CD4-positive, alpha-beta T cell treated with Interleukin-17A for 4 hours (primary cell): ENCODE results near the gene SEC62.
A peak's percentile ranks its signal among the peaks of the same experiment; 100 is the strongest.
"Not testable (repeated sequence)": the region's sequence is repeated elsewhere in the genome, so short reads cannot be mapped to it uniquely, and the experiment has no call there.

Experiments
- DNase-seq: peaks from one replicate; pipeline ENCODE4 v3.0.0-alpha.2; 2020; ENCODE audit warnings: mixed read lengths

SEC62 gene

DNA sequence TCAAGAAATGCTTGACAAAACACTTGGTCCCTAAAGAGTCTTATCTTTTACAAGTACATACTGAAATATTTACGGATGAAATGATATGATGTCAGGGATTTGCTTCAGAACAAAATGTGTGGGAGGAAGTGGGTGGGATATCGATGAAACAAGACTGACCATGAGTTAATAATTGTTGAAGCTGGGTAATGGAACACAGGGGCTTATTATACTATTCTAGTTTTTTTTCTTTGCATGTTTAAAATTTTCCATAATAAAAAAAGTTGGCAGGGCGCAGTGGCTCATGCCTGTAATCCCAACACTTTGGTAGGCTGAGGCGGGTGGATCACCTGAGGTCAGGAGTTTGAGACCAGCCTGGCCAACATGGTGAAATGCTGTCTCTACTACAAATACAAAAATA is 52.7 kb downstream of the SEC62 start:
- DNase-seq = not testable (repeated sequence)

DNA sequence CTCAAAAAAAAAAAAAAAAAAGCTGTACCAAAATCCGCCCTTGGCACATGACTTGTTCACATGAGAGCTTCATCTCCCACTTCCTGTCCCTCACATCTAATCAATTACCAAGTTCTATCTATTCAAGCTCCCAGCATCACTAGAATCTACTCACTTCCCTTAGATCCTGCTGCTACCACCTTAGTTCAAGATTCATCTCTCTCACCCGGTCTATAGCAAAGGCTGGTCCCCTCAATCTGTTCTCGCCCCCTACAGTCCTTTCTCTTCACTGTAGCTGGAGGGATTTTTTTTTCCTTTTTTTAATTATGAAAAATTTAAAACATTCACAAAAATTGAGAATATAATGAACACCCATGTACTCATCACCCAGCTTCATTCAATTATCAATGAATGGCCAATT is 54.5 kb downstream of the SEC62 start:
- no peak for DNase-seq

DNA sequence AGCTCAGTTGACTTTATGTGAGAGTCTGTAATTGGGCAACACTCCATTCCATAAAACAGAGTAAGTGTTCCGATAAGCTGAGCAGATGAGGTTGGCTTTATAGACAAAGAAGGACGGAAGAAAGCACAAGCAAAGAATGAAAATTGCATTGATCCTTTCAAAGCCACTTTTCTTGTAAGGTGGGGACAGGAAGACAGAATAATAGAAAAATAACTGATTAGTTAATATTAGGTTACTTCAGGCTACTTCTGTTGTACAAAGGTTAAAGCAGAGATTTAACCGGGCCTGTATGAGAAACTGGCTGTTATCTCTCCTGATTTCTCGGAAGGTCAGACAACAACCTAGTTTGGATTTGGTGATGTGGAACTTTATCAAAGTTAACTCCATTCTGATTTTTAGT is 55.7 kb downstream of the SEC62 start:
- DNase-seq = no peak

DNA sequence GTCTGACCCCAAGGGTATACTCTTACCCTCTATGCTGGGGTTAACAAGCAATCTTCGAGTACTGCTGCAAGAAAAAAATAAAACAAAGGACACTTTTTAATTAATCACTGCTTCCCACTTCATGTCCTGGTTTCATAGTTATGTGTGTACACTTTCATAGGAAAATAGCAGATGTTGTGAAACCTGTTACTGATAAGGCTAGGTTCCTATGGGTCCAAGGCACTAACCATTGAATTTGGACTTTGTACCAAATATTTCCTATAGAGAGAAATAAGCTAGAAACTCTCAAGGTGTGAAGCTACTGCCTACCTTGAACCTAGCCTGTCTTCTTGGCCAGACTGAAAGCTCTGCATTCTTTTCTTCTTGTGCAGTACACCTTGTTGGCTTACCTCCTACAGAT is 56.6 kb downstream of the SEC62 start:
- DNase-seq = no peak

DNA sequence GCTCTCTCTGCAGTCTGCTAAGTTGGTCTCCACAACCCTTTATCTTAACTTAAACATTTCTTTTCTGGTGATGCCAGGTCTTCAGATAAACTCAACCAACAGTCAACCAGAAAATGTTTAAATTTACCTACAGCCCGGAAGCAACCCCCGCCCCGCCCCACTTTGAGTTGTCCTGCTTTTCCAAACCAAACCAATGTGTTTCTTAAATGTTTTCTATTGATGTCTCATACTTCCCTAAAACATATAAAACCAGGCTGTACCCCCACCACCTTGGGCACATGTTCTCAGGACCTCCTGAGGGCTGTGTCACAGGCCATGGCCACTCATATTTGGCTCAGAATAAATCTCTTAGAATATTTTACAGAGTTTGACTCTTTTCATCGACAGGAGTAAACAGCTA is 58.0 kb downstream of the SEC62 start:
- DNase-seq = no peak

DNA sequence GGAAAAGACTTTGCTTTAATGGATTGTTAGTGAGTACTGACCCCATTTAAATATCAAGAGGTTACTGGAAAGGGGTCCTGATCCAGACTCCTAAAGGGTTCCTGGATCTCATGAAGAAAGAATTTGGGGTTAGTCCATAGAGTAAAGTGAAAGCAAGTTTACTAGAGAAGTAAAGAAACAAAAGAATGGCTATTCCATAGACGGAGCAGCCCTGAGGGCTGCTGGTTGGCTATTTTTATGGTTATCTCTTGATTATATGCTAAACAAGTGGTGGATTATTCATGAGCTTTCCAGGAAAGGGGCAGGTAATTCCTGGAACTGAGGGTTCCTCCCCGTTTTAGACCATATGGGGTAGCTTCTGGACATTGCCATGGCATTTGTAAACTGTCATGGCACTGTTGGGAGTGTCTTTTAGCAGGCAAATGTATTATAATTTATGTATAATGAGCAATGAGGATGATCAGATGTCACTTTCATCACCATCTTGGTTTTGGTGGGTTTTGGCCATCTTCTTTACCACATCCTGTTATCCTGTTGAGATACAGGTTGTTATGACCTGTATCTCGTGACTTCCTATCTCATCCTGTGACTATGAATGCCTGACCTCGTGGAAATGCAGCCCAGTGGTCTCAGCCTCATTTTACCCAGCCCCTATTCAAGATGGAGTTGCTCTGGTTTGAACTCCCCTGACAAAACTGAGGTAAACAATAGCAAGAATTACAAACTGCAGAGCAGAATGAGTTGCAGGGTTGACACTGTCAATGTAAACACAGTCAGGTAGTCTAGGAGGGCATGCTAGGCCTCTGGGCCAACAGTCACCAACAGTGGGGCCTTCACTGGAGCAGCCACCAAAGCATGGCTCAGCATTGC is 60.9 kb downstream of the SEC62 start:
- DNase-seq = no peak

DNA sequence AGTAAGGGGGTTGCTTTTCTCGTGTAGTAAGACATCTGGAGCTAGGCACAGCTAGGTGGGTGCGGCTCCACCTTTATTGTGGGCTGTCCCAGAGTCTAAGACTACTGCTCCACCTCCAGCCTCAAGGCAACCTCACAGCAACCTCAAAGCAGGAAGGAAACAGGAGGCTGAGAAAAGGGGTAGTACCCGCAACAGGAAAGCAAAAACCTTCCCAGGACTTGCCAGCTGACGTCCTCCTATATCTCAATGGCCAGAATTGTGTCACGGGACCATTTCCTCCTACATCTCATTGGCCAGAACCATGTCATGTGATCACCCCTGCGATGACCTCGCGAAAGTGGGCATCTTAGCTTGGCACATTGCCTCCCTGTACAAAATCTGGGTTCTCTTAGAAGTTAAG is 66.9 kb downstream of the SEC62 start:
- DNase-seq = peak; percentile 69

DNA sequence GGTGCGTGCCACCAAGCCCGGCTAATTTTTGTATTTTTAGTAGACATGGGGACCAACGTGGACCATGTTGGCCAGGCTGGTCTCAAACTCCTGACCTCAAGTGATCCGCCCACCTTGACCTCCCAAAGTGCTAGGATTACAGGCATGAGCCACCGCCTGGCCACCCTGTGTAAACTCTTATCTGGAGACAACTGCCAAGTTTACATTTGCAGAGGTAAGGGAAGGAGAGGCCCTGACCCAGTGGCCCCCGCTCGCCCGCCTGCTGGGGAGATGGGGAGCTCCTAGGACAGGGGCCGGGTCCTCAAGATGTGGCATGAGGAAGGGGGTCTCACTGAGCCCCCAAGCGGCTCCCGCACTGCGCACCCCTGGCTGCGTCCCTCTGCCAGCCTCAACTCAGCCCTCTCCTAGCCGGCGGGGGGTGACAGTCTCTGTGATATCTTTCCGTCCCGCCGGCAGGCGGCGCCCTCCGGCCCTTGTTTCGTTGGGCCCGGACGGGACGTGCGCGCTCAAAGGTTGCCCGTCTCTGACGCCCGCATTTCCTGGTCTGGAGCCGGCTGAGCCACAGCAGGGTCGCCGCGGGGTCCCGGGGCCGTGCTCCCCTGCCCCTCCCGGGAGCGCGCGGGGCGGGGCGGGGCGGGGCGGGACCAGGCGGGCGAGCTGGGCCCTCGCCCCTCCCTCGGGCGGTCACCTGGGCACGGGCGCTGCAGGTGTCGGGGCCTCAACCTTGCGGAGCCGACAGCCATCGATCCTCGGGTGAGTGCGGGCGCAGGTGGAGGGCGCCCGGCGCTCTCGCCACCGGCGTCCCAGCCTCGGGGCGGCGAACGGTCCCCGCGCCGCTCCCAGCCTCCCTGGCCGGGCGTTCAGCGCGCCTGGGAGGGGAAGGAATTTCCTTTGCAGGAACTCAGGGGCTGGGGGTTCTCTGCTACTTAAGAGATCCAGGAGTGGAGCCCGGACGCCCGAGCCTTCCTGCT is 71.1 kb downstream of the SEC62 start, which contains the start of gene GPR160:
Gene GPR160, plus strand, starts transcription at position 533 of the 971 bp plus-strand sequence. CDS start 45,978 bp downstream, outside the sequence.
- peak; percentile 89 for DNase-seq

DNA sequence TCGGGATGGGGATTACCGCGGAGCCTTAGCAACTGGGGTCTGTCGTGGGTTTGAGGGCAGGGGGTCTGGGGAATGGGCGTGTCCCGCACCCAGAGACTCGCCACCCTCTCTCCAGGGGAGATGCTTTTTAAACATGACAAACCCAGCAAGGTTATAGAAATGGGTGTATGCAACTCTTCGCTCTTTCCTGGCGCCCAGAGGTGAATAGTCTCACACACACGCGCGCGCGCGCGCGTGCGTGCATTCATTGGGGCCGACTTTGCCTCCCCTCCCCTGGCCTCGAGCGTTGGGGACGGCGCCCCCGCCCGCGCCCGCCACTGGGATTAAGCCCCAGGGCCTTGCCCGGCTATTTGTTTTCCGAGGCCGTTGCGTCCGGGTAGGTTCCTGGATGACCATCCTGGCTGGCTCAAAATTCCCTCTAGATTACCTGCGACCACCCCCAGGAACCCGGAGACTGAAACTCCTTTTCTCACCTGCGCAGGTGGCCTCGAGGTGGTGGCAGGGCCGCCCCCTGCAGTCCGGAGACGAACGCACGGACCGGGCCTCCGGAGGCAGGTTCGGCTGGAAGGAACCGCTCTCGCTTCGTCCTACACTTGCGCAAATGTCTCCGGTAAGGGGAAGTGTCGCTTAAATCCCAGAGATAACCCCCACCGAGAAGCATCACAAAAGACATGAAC is 72.0 kb downstream of the SEC62 start:
- DNase-seq = peak; percentile 59

DNA sequence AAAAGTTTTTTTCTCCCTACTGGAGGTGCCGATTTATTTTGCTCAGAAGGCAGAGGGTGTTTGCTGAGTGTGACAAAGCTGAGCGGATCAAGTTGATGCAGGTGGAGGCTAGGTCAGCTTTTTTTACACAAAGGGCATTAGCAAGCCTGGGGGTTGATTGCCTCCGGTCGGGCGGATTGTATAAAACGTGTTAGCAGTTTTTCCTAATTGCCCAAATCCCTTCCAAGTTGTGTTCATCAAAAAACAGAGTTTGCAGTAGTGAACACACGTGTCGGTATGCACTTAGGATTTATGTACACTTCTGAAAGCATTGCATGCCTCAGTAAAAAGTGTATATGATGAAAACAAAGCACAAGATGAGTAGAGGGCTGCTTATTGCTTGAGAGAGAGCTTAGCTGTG is 73.8 kb downstream of the SEC62 start:
- no peak for DNase-seq

DNA sequence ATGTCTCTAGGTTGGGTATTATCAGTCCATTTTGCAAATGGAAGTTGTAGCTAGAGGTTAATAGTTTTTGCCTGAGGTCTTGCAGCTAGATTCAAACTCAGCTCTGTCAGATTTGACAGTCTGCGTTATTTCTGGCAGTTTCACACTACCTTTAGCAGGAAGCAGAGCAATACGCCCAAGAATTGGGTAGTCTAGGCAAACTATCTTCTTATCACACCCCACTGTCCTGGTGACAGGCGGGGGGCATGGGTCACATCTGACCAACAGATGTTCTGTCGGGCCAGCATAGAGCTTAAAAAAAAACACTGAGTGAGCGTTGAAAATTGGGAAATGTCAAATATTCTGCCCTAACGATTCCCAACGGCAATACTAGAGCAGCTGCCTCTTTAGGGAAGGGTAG is 76.9 kb downstream of the SEC62 start:
- no peak for DNase-seq

DNA sequence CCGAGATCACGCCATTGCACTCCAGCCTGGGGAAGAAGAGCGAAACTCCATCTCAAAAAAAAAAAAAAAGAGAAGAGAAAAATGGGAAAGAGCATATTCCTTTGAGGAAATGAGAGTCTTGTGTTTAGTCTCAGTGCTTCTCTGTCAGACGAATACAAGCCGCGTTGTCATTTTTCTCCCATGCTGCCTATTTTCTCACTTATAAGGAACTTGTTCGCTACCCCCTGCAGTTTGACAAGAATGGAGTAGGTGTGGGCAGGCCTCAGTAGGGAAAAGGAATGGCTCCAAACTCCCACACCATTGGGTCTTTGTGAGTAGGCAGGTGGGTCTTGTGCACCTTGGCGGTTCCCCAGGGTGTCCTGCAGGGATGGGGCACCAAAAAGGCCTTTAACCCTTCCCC is 77.7 kb downstream of the SEC62 start:
- DNase-seq = no peak

DNA sequence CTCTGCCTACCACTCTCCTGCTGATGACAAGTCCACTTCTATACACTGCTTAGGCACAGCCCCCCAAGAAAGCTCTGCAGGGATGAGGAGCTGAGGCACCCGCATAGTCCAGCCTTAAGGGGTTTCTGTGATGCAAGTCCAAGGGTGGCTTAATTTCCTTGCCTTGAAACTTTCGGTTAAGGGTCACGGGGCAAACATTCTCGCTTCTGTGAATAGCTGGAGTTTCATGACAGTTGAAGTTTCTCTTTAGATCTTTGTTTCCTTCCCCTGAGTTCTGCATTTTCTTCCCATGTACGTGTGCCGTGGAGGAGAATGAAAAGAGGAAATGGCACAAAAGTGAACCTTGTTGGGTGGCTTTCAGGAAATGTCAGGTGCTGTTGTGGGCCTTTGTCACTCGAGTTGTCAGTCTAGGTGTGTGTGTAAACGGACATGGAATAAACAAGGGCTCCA is 78.2 kb downstream of the SEC62 start:
- no peak for DNase-seq

DNA sequence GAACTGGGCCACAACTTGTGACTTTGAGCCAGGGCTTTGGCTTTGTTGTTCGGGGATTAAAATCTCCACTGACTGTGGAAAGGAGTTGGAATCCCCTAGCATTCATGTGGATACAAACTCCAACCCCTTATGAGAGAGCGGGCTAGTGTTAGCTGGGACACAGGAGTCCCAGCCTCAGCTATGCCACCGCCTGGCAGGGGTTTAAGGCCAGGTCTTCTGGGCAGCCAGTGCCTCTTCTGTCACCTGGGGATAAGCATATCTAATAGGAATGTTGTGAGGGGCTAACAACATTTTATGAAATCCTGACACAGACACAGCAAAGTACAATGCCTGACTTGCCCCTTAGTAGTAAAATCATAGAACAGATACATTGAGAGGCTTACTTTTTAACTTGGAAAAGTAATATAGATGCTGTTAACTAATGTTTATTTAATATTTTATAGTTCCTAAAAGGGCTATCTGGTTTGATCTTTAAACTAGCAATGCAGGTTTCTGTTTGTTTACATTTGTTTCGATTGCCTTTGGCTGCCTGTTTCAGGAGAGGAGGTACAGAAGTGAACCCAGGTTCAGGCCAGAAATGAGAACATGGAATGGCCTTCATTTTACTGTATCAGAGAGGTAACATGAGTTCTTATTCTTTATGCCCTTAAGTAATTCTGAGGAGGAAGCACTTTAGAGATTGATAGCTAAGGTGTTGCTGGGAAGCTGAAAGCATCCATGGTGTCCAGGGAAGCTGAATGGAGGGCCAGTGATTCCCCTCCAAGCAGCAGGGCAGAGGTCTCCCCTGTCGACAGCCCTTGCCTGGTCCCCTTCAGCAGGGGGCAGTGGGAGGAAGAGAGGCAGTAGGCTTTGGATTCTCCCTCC is 79.9 kb downstream of the SEC62 start:
- DNase-seq = no peak

DNA sequence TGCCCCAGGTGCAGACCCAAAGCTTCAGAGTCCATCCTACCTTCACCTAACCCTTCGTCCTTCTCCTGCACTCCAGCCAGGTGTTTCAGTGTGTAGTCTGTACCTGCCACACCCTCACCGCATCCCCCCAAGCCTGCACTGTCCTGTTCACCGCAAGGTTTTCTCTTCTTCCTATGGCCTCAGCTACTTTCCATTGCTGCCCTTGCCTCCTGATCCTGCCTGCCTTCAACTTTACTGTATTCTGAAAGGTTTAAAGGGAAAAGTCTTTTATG is 80.5 kb downstream of the SEC62 start:
- DNase-seq = no peak
